Keratinocyte (primary cell): ENCODE results near the gene HRC. TPM values are rescaled to one million over a fixed set of nuclear protein-coding genes. Genes with fewer than 3 reads are reported as not detected.

ENCODE experiments used
- DNase-seq: peaks from one replicate; pipeline ENCODE4 v3.0.0-alpha.2; 2011; ENCODE audit warnings: low read depth, missing footprints, low spot score
- FAIRE-seq: peaks from 2 replicates; lab custom pipeline; 2011; peaks lifted over from hg19 to GRCh38; lab: Jason Lieb, UNC
- H2AFZ ChIP-seq: 2 replicates; pipeline ENCODE4 v1.6.0; 2012; ENCODE audit warnings: low read length, control low read depth, inconsistent platforms; ENCODE audit not compliant: control insufficient read depth
- H3K27ac ChIP-seq: 2 replicates; pipeline ENCODE4 v1.5.1; 2011; ENCODE audit warnings: low read length; ENCODE audit not compliant: control insufficient read depth, insufficient read depth
- H3K27me3 ChIP-seq: 3 replicates; pipeline ENCODE4 v1.6.0; 2011; ENCODE audit warnings: low read length; ENCODE audit not compliant: control insufficient read depth, insufficient read depth; ENCODE audit errors: extremely low read depth
- H3K36me3 ChIP-seq, 2 experiments: 2 replicates in 1 of 2; 3 replicates in 1 of 2; pipeline ENCODE4 v1.5.1; 2011; ENCODE audit warnings: low read length in 2 of 2, mild to moderate bottlenecking in 1 of 2; ENCODE audit not compliant: control insufficient read depth in 2 of 2, insufficient read depth in 2 of 2; ENCODE audit errors: extremely low read depth in 1 of 2
- H3K4me1 ChIP-seq: 3 replicates; pipeline ENCODE4 v1.5.1; 2011; ENCODE audit warnings: low read length; ENCODE audit not compliant: control insufficient read depth, insufficient read depth; ENCODE audit errors: extremely low read depth
- H3K4me2 ChIP-seq: 3 replicates; pipeline ENCODE4 v1.6.0; 2011; ENCODE audit warnings: low read depth, low read length; ENCODE audit not compliant: control insufficient read depth, insufficient read depth; ENCODE audit errors: extremely low read depth
- H3K4me3 ChIP-seq, 3 experiments: fragments of 200-600 bp in 1 of 3; sonication (generic) in 1 of 3; 2 replicates in 2 of 3; 3 replicates in 1 of 3; pipeline ENCODE4 v1.5.1; 2011 to 2016; ENCODE audit warnings: low read length in 3 of 3, mild to moderate bottlenecking in 3 of 3, control low read depth in 2 of 3, inconsistent platforms in 1 of 3, low read depth in 1 of 3, mixed read lengths in 1 of 3, mixed run types in 1 of 3, moderate library complexity in 1 of 3; ENCODE audit not compliant: control insufficient read depth in 2 of 3, insufficient read depth in 2 of 3; ENCODE audit errors: extremely low read depth in 1 of 3
- H3K79me2 ChIP-seq: 2 replicates; pipeline ENCODE4 v1.6.0; 2012; ENCODE audit warnings: low read length; ENCODE audit not compliant: control insufficient read depth, insufficient read depth
- H3K9ac ChIP-seq: 3 replicates; pipeline ENCODE4 v1.6.0; 2011; ENCODE audit warnings: low read length; ENCODE audit not compliant: control insufficient read depth, insufficient read depth; ENCODE audit errors: extremely low read depth
- H3K9me1 ChIP-seq: 3 replicates; pipeline ENCODE4 v1.6.0; 2011; ENCODE audit warnings: low read length; ENCODE audit not compliant: control insufficient read depth, insufficient read depth; ENCODE audit errors: extremely low read depth
- H3K9me3 ChIP-seq: 2 replicates; pipeline ENCODE4 v1.5.1; 2012; ENCODE audit warnings: low read depth, low read length; ENCODE audit not compliant: control insufficient read depth
- H4K20me1 ChIP-seq: 3 replicates; pipeline ENCODE4 v1.6.0; 2011; ENCODE audit warnings: low read length; ENCODE audit not compliant: control insufficient read depth, insufficient read depth; ENCODE audit errors: extremely low read depth
- EZH2 ChIP-seq: IDR thresholded peaks from one replicate; pipeline ENCODE4 v1.6.1; 2012; ENCODE audit warnings: inconsistent platforms, mild to moderate bottlenecking, low read length, moderate library complexity
- dilution Hi-C: fragments of 300-500 bp; cut with MboI; formaldehyde crosslinking; loops from one replicate; pipeline ENCODE4 v1.7.0; 2020; ENCODE audit warnings: low sequenced_read_pairs; ENCODE audit not compliant: extremely low pct_ligation_motif_present
- polyA plus RNA-seq, 5 experiments: library from polyadenylated mRNA; depleted of rRNA in 3 of 5; stranded (reverse) in 3 of 5; stranded (forward) in 1 of 5; unstranded in 1 of 5; fragments of >200 nt; gene quantifications; 1 replicate in 1 of 5; 2 replicates in 3 of 5; 3 replicates in 1 of 5; pipeline versions ENCODE4 v1.2.1 to v1.2.3, GENCODE V29; 2011 to 2012; ENCODE audit warnings: missing spikeins in 2 of 5, low read depth in 1 of 5, low replicate concordance in 1 of 5
- TF ChIP-seq, protein P1 (sequence below), 3 experiments: IDR thresholded peaks in 1 of 3; conservative IDR thresholded peaks in 1 of 3; optimal IDR thresholded peaks in 1 of 3; 2 replicates in 2 of 3; 3 replicates in 1 of 3; pipeline versions ENCODE3 to v1.5.1; 2011; ENCODE audit warnings: low read length in 3 of 3, mild to moderate bottlenecking in 3 of 3, moderate library complexity in 2 of 3, control low read depth in 1 of 3, inconsistent platforms in 1 of 3; ENCODE audit not compliant: insufficient read depth in 2 of 3; ENCODE audit errors: extremely low read depth in 1 of 3

The HRC gene
- polyA plus RNA-seq, 1 donor (not counting 4 experiments of a cell fraction or from before 2014, with no cell fraction given) = 0.08 TPM

DNA sequence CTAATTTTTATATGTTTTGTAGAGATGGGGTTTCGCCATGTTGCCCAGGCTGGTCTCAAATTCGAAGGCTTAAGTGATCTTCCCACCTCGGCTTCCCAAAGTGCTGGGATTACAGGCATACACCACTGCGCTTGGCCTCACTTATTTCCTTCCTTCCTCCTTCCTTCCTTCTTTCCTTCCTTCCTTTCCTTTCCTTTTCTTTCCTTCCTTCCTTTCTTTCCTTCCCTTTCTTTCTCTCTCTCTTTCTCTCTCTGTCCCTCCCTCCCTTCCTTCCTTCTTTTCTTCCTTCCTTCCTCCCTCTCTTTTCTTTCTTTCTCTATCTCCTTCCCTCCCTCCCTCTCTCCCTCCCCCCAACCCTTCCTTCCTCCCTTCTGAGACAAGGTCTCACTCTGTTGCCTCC, 39.2 kb upstream of the HRC start:
- Histone ChIP-seq H3K9ac (no peak overlapping the region), H3K79me2 (no peaks in the 10 kb centered on the region), H3K9me1 (no peaks in the 10 kb centered on the region), H4K20me1 (no peaks in the 10 kb centered on the region), H3K36me3 (peaks cover 20 to 23% of the 10 kb centered on the region in 2 experiments), H3K4me1 (peaks cover 6% of the 10 kb centered on the region), H3K4me2 (no peak overlapping the region), H3K9me3 (no peaks in the 10 kb centered on the region), H3K27me3 (no peaks in the 10 kb centered on the region), H3K27ac (no peak overlapping the region), H2AFZ (no peak overlapping the region), H3K4me3 (no peak overlapping the region)
- FAIRE-seq (no peak), DNase-seq (no peak)
- TF ChIP-seq, protein P1, sequence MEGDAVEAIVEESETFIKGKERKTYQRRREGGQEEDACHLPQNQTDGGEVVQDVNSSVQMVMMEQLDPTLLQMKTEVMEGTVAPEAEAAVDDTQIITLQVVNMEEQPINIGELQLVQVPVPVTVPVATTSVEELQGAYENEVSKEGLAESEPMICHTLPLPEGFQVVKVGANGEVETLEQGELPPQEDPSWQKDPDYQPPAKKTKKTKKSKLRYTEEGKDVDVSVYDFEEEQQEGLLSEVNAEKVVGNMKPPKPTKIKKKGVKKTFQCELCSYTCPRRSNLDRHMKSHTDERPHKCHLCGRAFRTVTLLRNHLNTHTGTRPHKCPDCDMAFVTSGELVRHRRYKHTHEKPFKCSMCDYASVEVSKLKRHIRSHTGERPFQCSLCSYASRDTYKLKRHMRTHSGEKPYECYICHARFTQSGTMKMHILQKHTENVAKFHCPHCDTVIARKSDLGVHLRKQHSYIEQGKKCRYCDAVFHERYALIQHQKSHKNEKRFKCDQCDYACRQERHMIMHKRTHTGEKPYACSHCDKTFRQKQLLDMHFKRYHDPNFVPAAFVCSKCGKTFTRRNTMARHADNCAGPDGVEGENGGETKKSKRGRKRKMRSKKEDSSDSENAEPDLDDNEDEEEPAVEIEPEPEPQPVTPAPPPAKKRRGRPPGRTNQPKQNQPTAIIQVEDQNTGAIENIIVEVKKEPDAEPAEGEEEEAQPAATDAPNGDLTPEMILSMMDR (optimal IDR thresholded peaks at IDR 0.05 in 1 of 3, IDR thresholded peaks at IDR 0.05 in 1 of 3, conservative IDR thresholded peaks at IDR 0.05 in 1 of 3; ENCODE audit: extremely low read depth in 1 of 3, insufficient read depth in 2 of 3, low read length in 3 of 3) = no peak
- no peak for TF ChIP-seq EZH2
- dilution Hi-C loops = no loop called here

DNA sequence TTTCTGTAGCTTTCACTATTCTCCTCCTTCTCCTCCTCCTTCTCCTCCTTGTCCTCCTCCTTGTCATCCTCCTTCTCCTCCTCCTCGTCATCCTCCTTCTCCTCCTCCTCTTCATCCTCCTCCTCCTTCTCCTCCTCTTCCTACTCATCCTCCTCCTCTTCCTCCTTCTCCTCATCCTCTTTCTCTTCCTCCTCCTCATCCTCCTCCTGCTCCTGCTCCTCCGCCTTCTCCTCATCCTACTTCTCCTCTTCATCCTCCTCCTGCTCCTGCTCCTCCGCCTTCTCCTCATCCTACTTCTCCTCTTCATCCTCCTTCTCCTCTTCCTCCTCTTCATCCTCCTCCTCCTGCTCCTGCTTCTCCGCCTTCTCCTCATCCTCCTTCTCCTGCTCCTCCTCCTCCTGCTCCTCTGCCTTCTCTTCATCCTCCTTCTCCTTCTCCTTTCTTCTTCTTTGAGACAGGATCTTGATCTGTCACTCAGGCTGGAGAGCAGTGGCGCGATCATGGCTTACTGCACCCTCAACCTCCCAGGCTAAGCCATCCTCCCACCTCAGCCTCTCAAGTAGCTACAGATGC, 38.7 kb upstream of the HRC start:
- Histone ChIP-seq H3K4me1 (peaks cover 5% of the 10 kb centered on the region), H3K4me3 (no peak overlapping the region), H3K79me2 (no peaks in the 10 kb centered on the region), H3K27me3 (no peaks in the 10 kb centered on the region), H4K20me1 (no peaks in the 10 kb centered on the region), H2AFZ (no peak overlapping the region), H3K36me3 (peaks cover 23 to 26% of the 10 kb centered on the region in 2 experiments), H3K27ac (no peak overlapping the region), H3K9me1 (no peaks in the 10 kb centered on the region), H3K9ac (no peak overlapping the region), H3K4me2 (no peak overlapping the region), H3K9me3 (no peaks in the 10 kb centered on the region)
- TF ChIP-seq EZH2 = no peak
- TF ChIP-seq, protein P1 (optimal IDR thresholded peaks at IDR 0.05 in 1 of 3, IDR thresholded peaks at IDR 0.05 in 1 of 3, conservative IDR thresholded peaks at IDR 0.05 in 1 of 3; ENCODE audit: extremely low read depth in 1 of 3, insufficient read depth in 2 of 3, low read length in 3 of 3) = no peak
- dilution Hi-C loops = no loop called here
- DNase-seq = no peak
- FAIRE-seq = no peak
